Gastroesophageal sphincter (tissue), 3 donors: ENCODE data around the gene SPAG17.

Source experiments
- CTCF ChIP-seq, 4 experiments: fragments of 200-600 bp in 2 of 4; fragments of 450-650 bp in 2 of 4; sonication (generic) in 1 of 4; IDR thresholded peaks; one replicate each; pipeline ENCODE4 v1.5.1; 2017 to 2019; ENCODE audit warnings: antibody characterized with exemption in 4 of 4, mild to moderate bottlenecking in 2 of 4, moderate library complexity in 2 of 4
- EP300 ChIP-seq: sonication (generic); formaldehyde crosslinking; IDR thresholded peaks from one replicate; pipeline ENCODE4 v1.6.1; 2017; ENCODE audit warnings: antibody characterized with exemption, mild to moderate bottlenecking
- POLR2A ChIP-seq, 2 donors: fragments of 450-650 bp; IDR thresholded peaks; one replicate each; pipeline ENCODE4 v1.6.1; 2017; ENCODE audit warnings: antibody characterized with exemption in 2 of 2, mild to moderate bottlenecking in 2 of 2, moderate library complexity in 1 of 2
- POLR2AphosphoS5 ChIP-seq: sonication (generic); formaldehyde crosslinking; IDR thresholded peaks from one replicate; pipeline ENCODE4 v1.6.1; 2017; ENCODE audit warnings: antibody characterized with exemption

GRCh38 chr1:118136187-118136941 is 48.7 kb downstream of the SPAG17 start:
- no peak for TF ChIP-seq CTCF (IDR thresholded peaks at IDR 0.05)
- no peak for TF ChIP-seq POLR2A (IDR thresholded peaks at IDR 0.05)
- no peak for TF ChIP-seq EP300
- TF ChIP-seq POLR2AphosphoS5: no peak
